Choroid plexus epithelial cell (primary cell): Measurements from ENCODE around the gene MTA1.

Experiments used
- DNase-seq: peaks from one replicate; pipeline ENCODE4 v3.0.0-alpha.2; 2010; ENCODE audit warnings: low read depth
- H3K4me3 ChIP-seq: 2 replicates; pipeline ENCODE4 v1.5.1; 2011; ENCODE audit warnings: low read depth, mild to moderate bottlenecking, control low read depth, low read length, moderate library complexity
- CTCF ChIP-seq: conservative IDR thresholded peaks from 2 replicates; pipeline ENCODE4 v1.5.1; 2011; ENCODE audit warnings: low read depth, mild to moderate bottlenecking, control low read depth, inconsistent platforms, low read length, moderate library complexity

MTA1 gene

GRCh38 chr14:105384041-105384557, 35.5 kb upstream of the MTA1 start:
- no peak for DNase-seq
- no peak for TF ChIP-seq CTCF
- no peak overlapping the region for H3K4me3 ChIP-seq

DNA sequence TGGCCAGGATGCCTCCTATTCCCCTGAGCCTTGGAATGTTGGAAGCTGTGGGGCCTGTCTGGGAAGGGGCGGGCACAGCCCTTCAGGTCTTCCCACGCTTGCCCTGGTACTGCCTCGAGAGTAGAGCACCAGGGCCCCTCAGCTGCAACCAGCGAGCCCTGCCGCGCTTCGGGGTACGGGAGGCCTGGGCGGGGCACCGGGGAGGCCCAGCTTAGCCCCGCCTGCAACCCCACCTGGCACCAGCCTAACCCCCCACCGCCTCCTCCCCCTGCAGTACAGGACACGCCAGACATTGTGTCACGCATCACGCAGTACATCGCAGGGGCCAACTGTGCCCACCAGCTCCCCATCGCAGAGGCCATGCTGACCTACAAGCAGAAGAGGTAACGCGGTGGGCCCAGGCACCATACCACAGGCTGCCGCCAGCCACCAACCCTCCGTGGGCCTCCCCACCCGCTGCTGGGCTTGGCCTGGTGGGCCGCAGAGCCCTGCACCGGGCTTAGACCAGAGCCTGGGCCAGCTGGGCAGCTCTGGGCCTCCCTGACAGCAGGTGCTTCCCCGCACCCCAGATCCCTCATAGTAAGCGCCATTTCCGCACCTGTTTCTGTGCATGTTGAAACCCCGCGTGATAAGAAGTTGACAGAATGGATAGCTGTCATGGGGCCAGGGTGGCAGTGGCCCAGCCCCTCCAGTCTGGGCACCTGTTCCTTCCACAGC, 34.9 kb upstream of the MTA1 start:
- H3K4me3 ChIP-seq = no peak overlapping the region
- no peak for DNase-seq
- TF ChIP-seq CTCF = no peak

DNA sequence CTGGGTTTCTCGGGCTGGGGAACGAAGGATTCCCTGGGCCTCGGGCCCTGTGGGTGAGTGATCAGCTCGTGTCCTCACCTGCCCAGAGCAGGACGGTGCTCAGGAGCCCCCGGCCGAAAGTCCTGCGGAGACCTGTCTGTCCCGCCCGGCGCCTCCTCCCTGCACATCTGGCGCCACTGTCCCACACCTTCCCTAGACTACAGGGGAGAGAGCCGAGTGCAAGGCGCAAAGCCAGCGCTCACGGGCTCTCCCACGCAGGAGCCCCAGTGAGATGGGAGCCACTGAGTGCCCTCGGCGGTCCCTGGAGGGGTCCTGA, 34.3 kb upstream of the MTA1 start:
- DNase-seq = no peak
- no peak overlapping the region for H3K4me3 ChIP-seq
- no peak for TF ChIP-seq CTCF

DNA sequence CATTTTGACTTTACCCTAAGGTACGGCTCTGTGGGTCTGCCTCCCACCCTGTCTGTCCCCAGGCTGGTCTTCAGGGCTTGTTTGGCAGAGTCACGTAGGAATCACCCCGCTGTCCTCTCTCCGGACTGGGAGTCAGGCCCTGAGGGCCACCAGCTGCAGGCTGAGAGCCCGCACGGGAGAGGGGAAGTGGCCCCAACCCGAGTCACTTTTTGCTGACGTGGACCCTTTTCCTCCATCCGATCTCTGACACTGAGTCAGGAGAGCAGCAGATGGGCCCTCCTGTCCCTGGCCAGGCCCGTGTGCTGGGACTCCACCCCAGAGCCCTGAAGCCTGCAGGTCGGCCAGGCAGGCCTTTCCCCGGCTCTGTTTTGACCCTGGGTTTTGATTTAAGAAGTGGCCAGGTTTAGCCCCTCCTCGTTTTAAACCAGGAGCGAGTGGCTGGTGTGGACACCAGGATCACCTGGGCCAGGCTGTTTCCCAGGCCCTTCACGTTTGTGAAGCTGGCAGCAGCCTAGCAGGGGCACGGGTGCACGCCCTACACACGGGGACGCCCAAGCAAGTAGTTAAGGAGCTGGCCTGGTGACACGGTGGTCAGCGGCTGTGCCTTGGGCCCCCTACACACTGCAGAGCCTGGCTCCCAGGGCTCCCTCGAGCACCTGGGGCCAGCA, 33.8 kb upstream of the MTA1 start:
- no peak overlapping the region for H3K4me3 ChIP-seq
- DNase-seq = no peak
- no peak for TF ChIP-seq CTCF

DNA sequence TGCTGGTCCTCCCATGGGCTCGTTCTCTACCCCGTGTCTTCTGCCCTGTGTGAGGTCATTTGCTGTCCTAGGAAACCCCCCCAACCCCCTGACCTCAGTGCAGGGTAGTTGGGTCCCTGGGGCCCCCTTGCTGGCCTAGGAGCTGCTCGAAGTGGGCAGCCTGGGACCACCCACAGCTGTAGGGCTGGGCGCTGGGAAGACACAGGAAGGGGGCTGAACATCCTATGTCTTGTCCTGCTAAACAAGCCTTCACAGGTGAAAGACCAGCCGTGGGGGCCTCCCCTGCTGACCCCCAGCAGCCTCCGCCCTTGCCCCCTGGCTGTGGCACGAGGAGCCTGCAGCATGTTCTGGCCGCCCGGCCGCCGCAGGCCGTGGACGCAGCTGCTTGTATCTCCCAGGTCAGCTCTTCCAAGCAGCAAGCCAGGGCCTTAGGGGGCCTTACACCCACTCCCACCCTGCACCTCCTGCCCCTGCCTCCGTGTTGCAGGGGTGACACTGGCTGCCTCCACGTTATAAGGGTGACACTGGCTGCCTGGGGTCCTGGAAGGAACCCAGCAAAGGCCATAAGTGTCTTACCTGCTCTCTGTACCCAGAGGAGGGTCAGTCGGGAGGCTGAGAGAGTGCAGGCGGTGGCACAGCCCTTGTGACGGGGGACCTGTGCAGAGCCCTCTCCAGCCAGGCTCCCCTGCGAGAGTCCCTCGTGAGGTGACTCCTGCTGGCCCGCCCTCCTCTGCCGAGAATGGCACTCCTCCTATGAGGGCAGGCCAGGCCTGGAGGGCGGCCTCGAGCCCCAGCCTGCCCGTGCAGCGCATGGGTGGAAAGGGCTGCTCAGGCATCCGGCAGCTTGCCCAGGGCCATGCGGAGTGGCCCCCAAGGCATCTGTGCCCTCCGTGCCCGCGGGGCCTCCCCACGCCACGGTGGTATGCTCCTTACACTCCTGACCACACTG, 32.8 kb upstream of the MTA1 start:
- TF ChIP-seq CTCF = no peak
- DNase-seq = no peak
- H3K4me3 ChIP-seq = no peak overlapping the region

DNA sequence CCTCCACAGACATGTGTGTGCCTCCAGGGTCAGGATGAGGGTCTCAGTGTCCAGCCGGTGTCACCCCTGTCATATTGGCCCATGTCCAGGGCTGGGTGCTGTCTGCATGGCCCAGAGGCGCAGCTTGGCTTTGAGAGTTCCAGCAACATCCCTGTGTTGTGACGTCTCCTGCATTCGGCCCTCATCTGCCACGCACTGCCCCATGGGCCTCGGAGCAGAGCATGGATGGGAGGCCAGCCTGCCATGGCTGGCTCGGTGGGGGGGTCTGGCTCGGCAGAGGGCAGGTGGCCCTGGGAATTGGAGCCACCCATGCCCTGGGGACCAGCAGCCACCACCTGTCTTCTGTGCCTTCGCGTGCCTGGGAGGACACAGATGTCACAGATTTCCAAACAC, 32.1 kb upstream of the MTA1 start:
- no peak for DNase-seq
- TF ChIP-seq CTCF = no peak
- H3K4me3 ChIP-seq = no peak overlapping the region
